Measurements from ENCODE around the gene KRT6A. TPM values are rescaled to one million over a fixed set of nuclear protein-coding genes. Genes with fewer than 3 reads are reported as not detected.

KRT6A gene
- total and polyA plus RNA-seq, 12 donors, result 0.21 to 1.1 TPM; not detected in 10

- Histone ChIP-seq H3K27ac (no peak overlapping the region), H3K9me3 (no peaks in the 10 kb centered on the region), H3K4me1 (peaks cover 0 to 11% (median 0%) of the 10 kb centered on the region in 9 donors), H3K36me3 (no peaks in the 10 kb centered on the region), H3K27me3 (peaks cover 0 to 29% (median 19%) of the 10 kb centered on the region in 7 donors), H3K4me3 (no peak overlapping the region)
- TF ChIP-seq CTCF (IDR thresholded peaks at IDR 0.05), result no peak
- DNase-seq, result no peak
- WGBS, 2 donors, result 75 to 76% methylated on average over 8 of the region's 8 CpGs
- intact Hi-C loops (cut with DNase I), result no loop called here
- no peak for ATAC-seq
Measured at GRCh38 chr12:52439420-52439819, 53.6 kb downstream of the KRT6A start.

GRCh38 chr12:52438305-52439301 is 54.5 kb downstream of the KRT6A start:
- TF ChIP-seq CTCF (IDR thresholded peaks at IDR 0.05), result no peak
- Histone ChIP-seq H3K4me1 (peaks cover 0 to 11% (median 0%) of the 10 kb centered on the region in 9 donors), H3K36me3 (no peaks in the 10 kb centered on the region), H3K27ac (no peak overlapping the region), H3K9me3 (no peaks in the 10 kb centered on the region), H3K4me3 (no peak overlapping the region), H3K27me3 (peaks cover 0 to 28% (median 19%) of the 10 kb centered on the region in 7 donors)
- WGBS, 2 donors, result 84 to 92% methylated on average over 8 of the region's 8 CpGs
- intact Hi-C loops (cut with DNase I), result no loop called here
- no peak for DNase-seq
- ATAC-seq, result no peak

- H3K36me3 ChIP-seq, result no peaks in the 10 kb centered on the region
- peaks cover 0 to 8% (median 0%) of the 10 kb centered on the region in 9 donors for H3K4me1 ChIP-seq
- WGBS, 2 donors, result 65 to 67% methylated on average over 9 of the region's 9 CpGs
- TF ChIP-seq CTCF (IDR thresholded peaks at IDR 0.05), result no peak
- H3K9me3 ChIP-seq, result no peaks in the 10 kb centered on the region
- intact Hi-C loops (cut with DNase I), result no loop called here
- DNase-seq (no peak), ATAC-seq (no peak)
- no peak overlapping the region for H3K4me3 ChIP-seq
- H3K27ac ChIP-seq, result no peak overlapping the region
- H3K27me3 ChIP-seq, result peaks cover 0 to 37% (median 25%) of the 10 kb centered on the region in 7 donors
Measured at GRCh38 chr12:52437508-52437907, 55.5 kb downstream of the KRT6A start.

Other genes with a start within 250 kb of the KRT6A start
- under 1 TPM in 1 of 10 donors, not detected in 9; 0.19 TPM for gene KRT86, start 218.6 kb downstream of the KRT6A start, total RNA-seq
- gene KRT86, start 218.6 kb downstream of the KRT6A start, polyA plus RNA-seq, result under 1 TPM in 1 of 2 donors, not detected in 1; 0.01 TPM
- gene KRT81, start 201.7 kb downstream of the KRT6A start, total RNA-seq, result not detected
- not detected for gene KRT81, start 201.7 kb downstream of the KRT6A start, polyA plus RNA-seq
- not detected for gene KRT83, start 171.9 kb downstream of the KRT6A start, total RNA-seq
- gene KRT83, start 171.9 kb downstream of the KRT6A start, polyA plus RNA-seq, result not detected
- not detected for gene KRT85, start 125.8 kb downstream of the KRT6A start, total RNA-seq
- not detected for gene KRT85, start 125.8 kb downstream of the KRT6A start, polyA plus RNA-seq
- gene KRT84, start 107.6 kb downstream of the KRT6A start, total RNA-seq, result not detected
- not detected for gene KRT84, start 107.6 kb downstream of the KRT6A start, polyA plus RNA-seq
- not detected for gene KRT82, start 86.9 kb downstream of the KRT6A start, total RNA-seq
- not detected for gene KRT82, start 86.9 kb downstream of the KRT6A start, polyA plus RNA-seq
- not detected for gene KRT75, start 58.9 kb downstream of the KRT6A start, total RNA-seq
- not detected for gene KRT75, start 58.9 kb downstream of the KRT6A start, polyA plus RNA-seq
- not detected for gene KRT6B, start 41.1 kb downstream of the KRT6A start, total RNA-seq
- under 1 TPM in 1 of 2 donors, not detected in 1; 0.06 TPM for gene KRT6B, start 41.1 kb downstream of the KRT6A start, polyA plus RNA-seq
- not detected for gene KRT6C, start 19.5 kb downstream of the KRT6A start, total RNA-seq
- under 1 TPM in 1 of 2 donors, not detected in 1; 0.06 TPM for gene KRT6C, start 19.5 kb downstream of the KRT6A start, polyA plus RNA-seq
- gene KRT5, start 27.1 kb upstream of the KRT6A start, total RNA-seq, result 1 to 10 TPM in 1 of 10 donors, under 1 TPM in 2, not detected in 7; 0.25 to 1.5 (median 0.45) TPM
- under 1 TPM in 1 of 2 donors, not detected in 1; 0.90 TPM for gene KRT5, start 27.1 kb upstream of the KRT6A start, polyA plus RNA-seq
- not detected for gene KRT71, start 59.9 kb upstream of the KRT6A start, total RNA-seq
- not detected for gene KRT71, start 59.9 kb upstream of the KRT6A start, polyA plus RNA-seq
- gene KRT74, start 80.6 kb upstream of the KRT6A start, total RNA-seq, result under 1 TPM in 1 of 10 donors, not detected in 9; 0.62 TPM
- not detected for gene KRT74, start 80.6 kb upstream of the KRT6A start, polyA plus RNA-seq
- under 1 TPM in 1 of 10 donors, not detected in 9; 0.15 TPM for gene KRT72, start 108.2 kb upstream of the KRT6A start, total RNA-seq
- not detected for gene KRT72, start 108.2 kb upstream of the KRT6A start, polyA plus RNA-seq
- gene KRT73, start 125.3 kb upstream of the KRT6A start, total RNA-seq, result not detected
- gene KRT73, start 125.3 kb upstream of the KRT6A start, polyA plus RNA-seq, result not detected
- gene KRT2, start 159.0 kb upstream of the KRT6A start, total RNA-seq, result not detected
- gene KRT2, start 159.0 kb upstream of the KRT6A start, polyA plus RNA-seq, result not detected
- gene KRT1, start 187.2 kb upstream of the KRT6A start, total RNA-seq, result not detected
- not detected for gene KRT1, start 187.2 kb upstream of the KRT6A start, polyA plus RNA-seq
- under 1 TPM in 1 of 10 donors, not detected in 9; 0.08 TPM for gene KRT77, start 210.3 kb upstream of the KRT6A start, total RNA-seq
- not detected for gene KRT77, start 210.3 kb upstream of the KRT6A start, polyA plus RNA-seq